Lower leg skin (tissue), 3 donors: ENCODE data around the gene KRT23.

Source experiments
- POLR2A ChIP-seq, 2 donors: fragments of 450-650 bp; IDR thresholded peaks; one replicate each; pipeline ENCODE4 v1.6.1; 2016 to 2017; ENCODE audit warnings: antibody characterized with exemption in 2 of 2, mild to moderate bottlenecking in 1 of 2, moderate library complexity in 1 of 2
- TF ChIP-seq, protein P1 (sequence below), 3 donors: fragments of 450-650 bp; IDR thresholded peaks; one replicate each; pipeline ENCODE4 v1.5.1; 2016; ENCODE audit warnings: antibody characterized with exemption in 3 of 3, mild to moderate bottlenecking in 3 of 3, moderate library complexity in 2 of 3

DNA sequence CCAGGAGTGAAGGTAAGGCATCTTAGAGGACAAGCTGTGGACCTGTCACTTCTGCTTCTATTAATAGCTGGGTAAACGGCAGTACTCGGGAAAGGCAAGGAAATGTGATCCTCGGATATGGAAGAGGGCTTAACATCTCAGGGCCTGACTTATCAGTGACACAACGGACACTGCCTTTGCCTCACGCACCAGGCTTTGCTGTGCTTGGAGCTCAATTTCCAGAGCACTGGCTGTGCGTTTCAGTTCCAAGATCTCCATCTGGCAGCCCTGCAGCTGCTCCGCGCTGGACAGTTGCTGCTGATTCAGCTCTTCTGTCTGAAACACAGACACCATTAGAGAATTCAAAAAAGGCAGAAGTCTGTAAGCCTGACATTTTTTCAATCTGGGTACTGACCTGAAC lies 43.1 kb upstream of the KRT23 start:
- TF ChIP-seq, protein P1, sequence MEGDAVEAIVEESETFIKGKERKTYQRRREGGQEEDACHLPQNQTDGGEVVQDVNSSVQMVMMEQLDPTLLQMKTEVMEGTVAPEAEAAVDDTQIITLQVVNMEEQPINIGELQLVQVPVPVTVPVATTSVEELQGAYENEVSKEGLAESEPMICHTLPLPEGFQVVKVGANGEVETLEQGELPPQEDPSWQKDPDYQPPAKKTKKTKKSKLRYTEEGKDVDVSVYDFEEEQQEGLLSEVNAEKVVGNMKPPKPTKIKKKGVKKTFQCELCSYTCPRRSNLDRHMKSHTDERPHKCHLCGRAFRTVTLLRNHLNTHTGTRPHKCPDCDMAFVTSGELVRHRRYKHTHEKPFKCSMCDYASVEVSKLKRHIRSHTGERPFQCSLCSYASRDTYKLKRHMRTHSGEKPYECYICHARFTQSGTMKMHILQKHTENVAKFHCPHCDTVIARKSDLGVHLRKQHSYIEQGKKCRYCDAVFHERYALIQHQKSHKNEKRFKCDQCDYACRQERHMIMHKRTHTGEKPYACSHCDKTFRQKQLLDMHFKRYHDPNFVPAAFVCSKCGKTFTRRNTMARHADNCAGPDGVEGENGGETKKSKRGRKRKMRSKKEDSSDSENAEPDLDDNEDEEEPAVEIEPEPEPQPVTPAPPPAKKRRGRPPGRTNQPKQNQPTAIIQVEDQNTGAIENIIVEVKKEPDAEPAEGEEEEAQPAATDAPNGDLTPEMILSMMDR (IDR thresholded peaks at IDR 0.05) = no peak
- no peak for TF ChIP-seq POLR2A (IDR thresholded peaks at IDR 0.05)
